Fibroblast of upper back skin (primary cell): Measurements from ENCODE around the gene PLPP4.
A peak's percentile ranks its signal among the peaks of the same experiment; 100 is the strongest.

ENCODE experiments used
- DNase-seq: peaks from one replicate; pipeline ENCODE4 v3.0.0-alpha.2; 2013

PLPP4 gene

DNA sequence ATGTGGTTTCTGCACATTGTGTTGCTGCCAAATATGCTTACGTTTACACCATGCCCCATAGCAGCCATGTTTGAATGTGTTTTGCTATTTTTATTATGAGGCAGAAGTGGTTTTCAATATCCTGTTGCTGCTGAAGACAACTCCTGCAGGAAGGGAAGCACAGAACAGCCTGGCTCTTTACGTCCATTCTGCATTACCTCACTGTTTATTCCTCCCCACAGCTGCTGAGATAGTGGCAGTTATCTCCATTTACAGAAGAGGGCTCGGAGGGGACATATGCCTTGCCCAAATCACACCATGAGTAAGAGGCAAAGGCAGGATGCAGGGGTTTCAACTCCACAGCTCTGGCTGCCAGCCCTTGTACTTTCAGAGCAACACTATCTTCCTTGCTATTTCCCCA, 35.3 kb downstream of the PLPP4 start:
- DNase-seq: no peak

DNA sequence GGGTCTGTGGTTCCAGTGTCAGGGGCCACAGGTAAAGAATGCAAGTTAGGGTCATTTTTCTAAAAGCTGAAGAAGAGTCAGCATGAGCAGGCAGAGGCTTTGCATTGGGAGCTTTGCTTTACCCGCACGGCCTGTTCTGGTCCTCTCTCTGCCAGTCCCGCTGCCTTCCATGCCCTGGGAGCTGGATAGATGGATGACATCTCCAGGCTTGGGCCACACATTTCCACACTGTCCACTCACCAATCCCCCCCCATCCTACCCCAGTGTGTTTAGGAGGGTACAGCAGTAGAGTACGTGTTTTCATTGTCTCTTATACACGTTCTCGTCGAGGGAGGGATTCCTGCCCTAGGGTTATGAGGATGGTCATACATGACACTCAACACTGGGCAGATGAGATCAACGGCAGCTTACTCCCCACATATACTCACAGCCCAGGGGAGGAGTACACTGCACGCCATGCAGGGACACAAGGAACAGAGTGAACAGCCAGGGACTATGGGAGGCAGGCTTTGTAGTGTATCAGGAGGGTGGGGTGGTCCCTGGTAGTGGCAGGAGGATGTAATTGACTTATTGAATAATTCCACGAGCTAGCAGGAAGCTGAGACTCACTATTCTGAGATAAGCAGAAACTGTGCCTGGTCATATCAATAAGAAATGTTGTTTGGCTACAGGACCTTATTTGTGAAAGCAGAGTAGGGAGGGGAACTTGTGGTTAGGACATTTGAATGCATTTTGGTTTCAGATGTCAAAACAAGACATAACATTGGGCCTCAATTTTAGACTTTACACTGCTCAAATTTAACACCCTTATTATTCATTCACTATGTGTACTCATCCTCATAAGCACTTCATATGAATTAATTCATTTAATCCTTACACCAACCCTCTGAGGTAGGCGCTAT, 36.6 kb downstream of the PLPP4 start:
- DNase-seq: no peak

GRCh38 chr10:120494313-120494710, 37.3 kb downstream of the PLPP4 start:
- no peak for DNase-seq

DNA sequence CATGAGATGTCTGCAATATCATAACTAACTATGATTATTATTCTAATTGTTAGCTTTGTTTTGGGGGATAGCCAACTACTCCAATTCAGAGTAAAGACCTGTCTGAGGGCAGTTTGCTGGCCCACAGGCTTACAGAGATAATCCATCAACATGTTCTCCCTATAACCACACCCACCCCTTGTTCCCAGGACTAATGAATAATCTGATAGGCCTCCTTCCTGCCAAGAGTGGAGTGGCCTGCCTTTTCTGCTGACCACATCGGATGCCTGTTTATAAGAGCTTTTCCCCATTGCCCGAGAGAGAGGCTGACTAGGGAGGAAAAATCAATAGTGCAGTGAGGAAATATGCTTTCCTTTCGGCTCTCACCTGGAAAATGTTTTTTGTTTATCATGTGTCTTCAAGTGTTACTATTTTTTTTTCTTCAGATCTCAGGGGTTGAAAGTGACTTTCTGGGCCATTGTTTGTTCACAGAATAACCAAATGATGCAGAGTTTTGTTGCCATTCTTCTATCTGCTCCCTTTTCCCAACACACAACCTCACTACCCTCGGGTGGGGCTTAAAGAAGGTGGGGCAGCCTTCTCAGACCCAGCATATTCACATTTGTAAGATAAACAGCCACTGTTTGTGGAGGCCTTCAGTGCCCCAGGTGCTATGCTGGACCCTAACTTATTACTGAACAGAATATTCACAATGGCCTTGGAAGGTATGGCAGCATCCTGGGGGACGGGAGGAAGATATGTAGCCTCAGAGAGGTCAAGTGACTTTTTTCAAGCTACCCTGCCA, 38.4 kb downstream of the PLPP4 start:
- peak; percentile 48 for DNase-seq

DNA sequence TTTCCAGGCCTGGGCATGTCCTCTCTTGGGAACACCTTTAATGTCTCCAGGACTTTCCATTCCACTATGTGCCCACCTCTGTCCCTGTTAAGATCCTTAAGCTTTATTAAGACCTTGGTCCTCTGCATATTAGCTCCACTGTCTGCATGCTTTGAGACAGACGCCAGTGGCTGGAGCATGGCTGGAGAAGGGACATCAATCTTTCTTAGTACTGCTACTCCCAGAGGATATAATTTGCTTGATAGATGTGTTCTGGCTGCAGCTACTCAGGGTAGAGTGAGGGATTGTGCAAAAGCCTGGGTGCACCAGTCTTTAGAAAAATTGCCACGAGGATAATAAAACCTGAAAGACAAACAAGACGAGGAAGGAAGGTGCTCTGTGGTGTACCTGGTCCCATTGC, 42.9 kb downstream of the PLPP4 start:
- DNase-seq: no peak

DNA sequence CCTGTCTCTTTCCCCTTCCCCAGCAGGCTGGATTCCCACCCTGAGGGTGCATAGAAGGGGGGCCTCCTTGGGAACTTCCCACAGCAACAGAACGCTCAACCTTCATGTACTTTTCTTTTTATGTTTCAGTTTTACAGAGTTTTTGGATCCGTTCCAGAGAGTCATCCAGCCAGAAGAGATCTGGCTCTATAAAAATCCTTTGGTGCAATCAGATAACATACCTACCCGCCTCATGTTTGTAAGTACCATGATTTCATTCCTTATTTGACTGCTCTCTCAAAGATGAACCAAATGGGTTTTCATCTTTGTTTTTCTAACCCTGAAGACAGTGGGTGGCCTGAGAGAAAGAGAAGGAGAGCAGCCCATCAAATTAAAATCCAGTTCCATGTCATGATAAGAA, 46.7 kb downstream of the PLPP4 start:
- DNase-seq: peak; percentile 44

GRCh38 chr10:120504227-120504626, 47.2 kb downstream of the PLPP4 start:
- peak; percentile 85 for DNase-seq

DNA sequence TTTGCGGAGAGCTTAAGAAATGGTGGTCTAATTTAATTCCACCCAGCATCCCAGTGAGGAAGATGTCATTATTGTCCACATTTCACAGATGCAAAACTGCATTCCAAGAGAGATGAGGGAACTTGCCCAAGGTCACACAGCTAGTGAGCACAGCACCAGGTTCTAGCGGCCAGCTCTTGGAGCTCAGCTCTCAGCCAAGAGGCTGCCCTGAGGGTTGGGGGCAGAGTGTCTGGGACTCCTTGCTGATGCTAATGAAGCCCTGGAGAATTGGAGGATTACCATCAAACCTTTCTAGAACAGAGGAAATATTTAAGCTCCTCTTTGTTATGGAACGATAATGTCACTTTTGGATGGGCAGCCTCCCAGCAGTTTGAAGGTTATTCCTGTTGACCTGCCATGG, 48.0 kb downstream of the PLPP4 start:
- DNase-seq: peak; percentile 23

GRCh38 chr10:120505866-120506265, 48.8 kb downstream of the PLPP4 start:
- peak; percentile 68 for DNase-seq

GRCh38 chr10:120506674-120507073, 49.6 kb downstream of the PLPP4 start:
- peak; percentile 64 for DNase-seq

DNA sequence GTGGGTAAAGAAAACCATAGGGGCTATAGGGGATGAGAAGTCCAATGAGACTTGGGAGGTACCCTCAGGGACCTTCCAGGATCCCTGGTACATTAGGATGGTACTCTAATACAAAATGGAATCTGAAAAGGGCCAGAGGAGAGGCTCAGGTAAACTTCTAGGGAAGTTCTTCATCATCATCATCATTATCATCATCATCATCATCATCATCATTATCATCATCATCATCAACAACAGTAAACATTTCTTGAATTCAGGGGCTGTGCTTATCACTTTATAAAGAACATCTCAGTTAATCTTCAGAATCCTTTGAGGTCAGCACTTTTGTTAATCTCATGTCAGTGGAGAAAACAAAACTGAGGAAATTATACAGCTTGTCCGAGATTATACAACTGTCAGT, 50.1 kb downstream of the PLPP4 start:
- DNase-seq: no peak

DNA sequence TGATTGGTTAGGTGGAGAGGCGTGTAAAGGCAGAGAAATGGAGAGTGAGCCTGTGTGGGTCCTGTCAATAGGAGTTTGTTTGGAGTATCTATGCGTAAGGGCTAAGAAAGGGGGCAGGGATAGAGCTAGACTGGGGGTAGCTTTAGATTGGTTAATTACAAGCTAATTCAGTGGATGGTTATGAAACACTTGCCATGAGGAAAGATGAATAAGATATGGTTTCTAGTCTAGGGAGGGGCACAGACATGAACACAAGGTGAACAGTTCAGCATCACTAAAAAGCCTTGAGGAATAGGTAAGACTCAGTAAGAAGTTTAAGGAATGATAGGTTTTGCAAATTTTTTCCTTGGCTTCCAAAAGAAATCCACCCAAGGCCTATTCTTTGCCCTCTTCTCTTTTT, 50.6 kb downstream of the PLPP4 start:
- DNase-seq: no peak

GRCh38 chr10:120508393-120508792, 51.4 kb downstream of the PLPP4 start:
- DNase-seq: peak; percentile 85

DNA sequence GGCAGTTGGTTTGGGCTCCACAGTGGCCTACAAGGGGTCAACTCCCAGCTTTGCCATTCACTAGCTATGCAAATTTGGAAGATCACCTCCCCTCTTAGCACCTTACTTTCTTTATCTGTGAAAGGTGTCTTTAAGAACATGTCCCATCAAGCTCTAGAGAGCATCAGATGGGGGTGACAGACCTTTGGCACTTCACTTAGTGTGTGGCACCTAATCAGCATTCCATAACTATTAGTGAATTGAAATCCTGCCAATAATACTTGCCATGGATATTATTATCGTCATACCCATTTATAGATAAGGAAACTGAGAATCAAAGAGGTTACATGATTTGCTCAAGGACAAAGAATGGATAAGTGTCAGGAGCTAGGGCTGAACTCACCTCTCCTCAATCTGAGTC, 51.9 kb downstream of the PLPP4 start:
- no peak for DNase-seq

GRCh38 chr10:120511165-120511564, 54.1 kb downstream of the PLPP4 start:
- DNase-seq: peak; percentile 77

DNA sequence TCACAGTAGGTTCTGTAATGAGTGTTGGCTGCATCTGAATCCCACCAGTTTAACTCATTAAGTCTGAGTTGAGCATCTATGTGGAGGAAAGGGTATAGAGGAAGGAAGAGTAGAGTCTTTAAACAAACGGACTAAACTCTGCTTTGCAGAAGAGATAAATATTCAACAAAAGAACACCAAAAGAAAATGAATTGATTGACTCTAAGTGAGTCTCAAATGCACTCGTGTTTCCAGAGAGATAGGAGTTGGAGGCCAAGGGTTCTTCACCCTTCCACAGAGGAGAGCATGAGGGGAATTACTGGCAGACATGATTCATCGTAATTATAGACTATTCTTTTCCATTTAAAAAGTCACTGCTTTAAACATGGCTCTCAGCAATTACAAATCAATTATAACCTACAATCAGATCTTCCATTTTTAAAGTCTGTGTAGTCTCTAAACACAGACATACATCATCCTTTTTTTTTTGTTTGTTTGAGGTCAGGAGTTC, 56.3 kb downstream of the PLPP4 start:
- DNase-seq: no peak

- peak; percentile 68 for DNase-seq
Measured at GRCh38 chr10:120514035-120514620, 57.1 kb downstream of the PLPP4 start.

- no peak for DNase-seq
Measured at GRCh38 chr10:120514959-120515358, 57.9 kb downstream of the PLPP4 start.

- DNase-seq: no peak
Measured at GRCh38 chr10:120515741-120516140, 58.7 kb downstream of the PLPP4 start.

- no peak for DNase-seq
Measured at GRCh38 chr10:120516426-120516825, 59.4 kb downstream of the PLPP4 start.

DNA sequence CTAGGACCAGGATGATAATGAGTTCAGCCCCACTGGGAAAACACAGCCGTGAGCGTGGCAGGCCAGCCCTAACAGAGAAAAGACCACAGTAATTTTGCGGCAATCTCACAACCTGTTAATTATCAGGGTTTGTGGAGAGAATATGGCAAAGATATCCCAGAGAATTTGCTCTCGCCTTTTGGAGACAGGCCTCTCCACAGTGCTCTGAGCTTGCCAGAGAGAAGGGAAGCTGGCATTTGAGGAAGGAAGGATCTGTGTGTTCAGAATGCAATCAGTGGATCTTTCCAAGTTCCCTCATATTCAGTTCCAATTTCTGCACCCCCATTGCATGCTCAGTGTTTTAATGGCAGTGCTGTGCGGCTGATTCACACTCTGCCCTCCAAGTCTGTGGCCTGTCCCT, 60.2 kb downstream of the PLPP4 start:
- no peak for DNase-seq

DNA sequence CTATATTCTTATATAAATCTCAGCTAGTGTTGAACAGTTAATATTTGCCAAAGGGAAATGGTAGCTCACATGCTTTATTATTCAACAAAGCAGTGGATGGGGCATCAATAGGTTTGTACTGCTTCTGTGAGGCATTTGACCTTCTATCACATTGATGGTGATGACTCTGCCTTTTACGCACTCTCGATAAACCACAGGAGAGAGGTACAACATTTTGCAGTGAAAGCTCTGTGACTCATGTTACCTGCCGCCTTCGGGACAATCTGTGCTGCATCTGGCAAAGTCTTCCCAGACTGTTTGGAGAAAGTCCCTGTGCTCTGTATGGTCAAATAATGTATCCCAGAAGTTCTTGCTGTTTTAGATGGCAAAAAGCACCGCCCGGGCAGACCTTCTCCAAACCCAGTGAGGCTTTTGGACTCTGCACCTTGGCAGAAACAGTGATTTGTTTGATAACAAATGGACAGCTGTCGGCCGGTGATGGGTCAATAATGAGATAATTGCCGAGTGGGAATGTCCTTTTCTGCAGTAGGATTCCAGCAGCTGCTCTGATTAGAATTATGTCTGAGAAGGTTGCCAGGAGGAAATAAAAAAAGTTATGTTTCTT, 61.0 kb downstream of the PLPP4 start:
- no peak for DNase-seq

DNA sequence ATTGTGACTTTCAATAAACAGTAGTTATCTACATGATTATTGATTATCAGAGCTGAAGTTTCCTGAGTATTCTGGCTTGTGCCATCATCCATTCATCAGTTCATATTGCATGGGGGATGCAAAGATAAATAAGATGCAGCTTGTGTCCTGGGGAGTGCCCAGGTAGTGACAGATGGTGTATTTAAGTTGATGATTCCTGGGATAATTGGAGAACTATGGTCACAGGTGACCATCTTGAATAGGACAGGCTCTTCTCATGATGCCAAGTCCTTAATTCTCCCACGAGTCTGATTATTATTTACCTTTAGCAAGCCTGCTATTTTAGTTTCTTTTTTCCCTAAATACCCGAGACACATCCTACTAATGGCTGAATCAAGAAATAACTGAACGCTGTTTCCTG, 64.9 kb downstream of the PLPP4 start:
- no peak for DNase-seq
